NCI-H748 (cell line): Measurements from ENCODE around the gene RIMS4.

Experiments used
- DNase-seq: peaks from one replicate; lab custom pipeline; 2025; ENCODE audit not compliant: unreplicated experiment; lab: John Stamatoyannopoulos, UW

RIMS4 gene

GRCh38 chr20:44796758-44797457, 13.4 kb downstream of the RIMS4 start:
- DNase-seq, result no peak

- DNase-seq, result no peak
These were observed 14.0 kb downstream of the RIMS4 start for GRCh38 chr20:44796311-44796710.

GRCh38 chr20:44795836-44796235, 14.5 kb downstream of the RIMS4 start:
- no peak for DNase-seq

GRCh38 chr20:44792796-44793195, 17.6 kb downstream of the RIMS4 start:
- DNase-seq, result no peak

- no peak for DNase-seq
These were observed 19.5 kb downstream of the RIMS4 start for GRCh38 chr20:44790638-44791393.

- DNase-seq, result no peak
These were observed 21.5 kb downstream of the RIMS4 start for GRCh38 chr20:44788706-44789456.

GRCh38 chr20:44787299-44787698, 23.0 kb downstream of the RIMS4 start:
- no peak for DNase-seq

GRCh38 chr20:44785768-44786167, 24.6 kb downstream of the RIMS4 start:
- DNase-seq, result no peak

- DNase-seq, result no peak
These were observed 25.7 kb downstream of the RIMS4 start for GRCh38 chr20:44784688-44785087.

GRCh38 chr20:44781791-44782190, 28.6 kb downstream of the RIMS4 start:
- no peak for DNase-seq

GRCh38 chr20:44781118-44781517, 29.2 kb downstream of the RIMS4 start:
- no peak for DNase-seq

GRCh38 chr20:44780226-44780625, 30.1 kb downstream of the RIMS4 start:
- DNase-seq, result no peak

- no peak for DNase-seq
These were observed 33.4 kb downstream of the RIMS4 start for GRCh38 chr20:44776980-44777379.

- no peak for DNase-seq
These were observed 37.1 kb downstream of the RIMS4 start for GRCh38 chr20:44773070-44773829.

GRCh38 chr20:44772636-44773035, 37.7 kb downstream of the RIMS4 start:
- DNase-seq, result no peak

GRCh38 chr20:44771172-44771535, 39.2 kb downstream of the RIMS4 start:
- no peak for DNase-seq

- no peak for DNase-seq
These were observed 39.7 kb downstream of the RIMS4 start for GRCh38 chr20:44770484-44771171.

- DNase-seq, result no peak
These were observed 40.9 kb downstream of the RIMS4 start for GRCh38 chr20:44769481-44769863.

GRCh38 chr20:44768854-44769480, 41.4 kb downstream of the RIMS4 start:
- no peak for DNase-seq

GRCh38 chr20:44768256-44768655, 42.1 kb downstream of the RIMS4 start:
- no peak for DNase-seq
